H1 (cell line): ENCODE measurements around the gene ZNF646. TPM values are rescaled to one million over a fixed set of nuclear protein-coding genes. Genes with fewer than 3 reads are reported as not detected.
A peak's percentile ranks its signal among the peaks of the same experiment; 100 is the strongest.

ENCODE experiments used
- CTCF ChIA-PET: fragments of 300-600 bp; sonication (Branson Sonifier 250); formaldehyde crosslinking; loops from one replicate; lab custom pipeline; 2021; ENCODE audit not compliant: partially characterized antibody; lab: Charles Lee
- POLR2A ChIA-PET: fragments of 300-600 bp; sonication (Branson Sonifier 250); formaldehyde crosslinking; loops from one replicate; lab custom pipeline; 2021; ENCODE audit warnings: inconsistent platforms; ENCODE audit not compliant: partially characterized antibody; lab: Charles Lee
- DNase-seq, 2 experiments: peaks; one replicate each; pipeline versions ENCODE4 v3.0.0 to v3.0.0-alpha.2; 2010 to 2022; ENCODE audit warnings: low spot score in 2 of 2, low read depth in 1 of 2, mixed read lengths in 1 of 2
- FAIRE-seq: peaks from 2 replicates; lab custom pipeline; 2011; peaks lifted over from hg19 to GRCh38; lab: Jason Lieb, UNC
- H2AFZ ChIP-seq: 2 replicates; pipeline ENCODE4 v1.8.1; 2012; ENCODE audit warnings: low read length, inconsistent platforms
- H2AK5ac ChIP-seq: 2 replicates; pipeline ENCODE4 v1.6.1; 2013; ENCODE audit warnings: low read depth, low read length
- H2BK120ac ChIP-seq: replicated peaks from 2 replicates; pipeline ENCODE3; 2013; ENCODE audit warnings: low read depth, low read length, inconsistent platforms
- H2BK12ac ChIP-seq: 2 replicates; pipeline ENCODE4 v1.6.1; 2013; ENCODE audit warnings: low read depth, low read length
- H2BK15ac ChIP-seq: 2 replicates; pipeline ENCODE4 v1.6.1; 2013; ENCODE audit warnings: low read length
- H2BK20ac ChIP-seq: 2 replicates; pipeline ENCODE4 v1.6.1; 2013; ENCODE audit warnings: low read length
- H2BK5ac ChIP-seq: 2 replicates; pipeline ENCODE4 v1.6.1; 2013; ENCODE audit warnings: low read depth, low read length
- H3K14ac ChIP-seq: 2 replicates; pipeline ENCODE4 v1.6.1; 2013; ENCODE audit warnings: inconsistent platforms; ENCODE audit not compliant: insufficient read length
- H3K18ac ChIP-seq: 2 replicates; pipeline ENCODE4 v1.6.1; 2013; ENCODE audit warnings: low read length; ENCODE audit errors: extremely low read depth
- H3K23ac ChIP-seq: 2 replicates; pipeline ENCODE4 v1.6.1; 2013; ENCODE audit warnings: inconsistent platforms; ENCODE audit not compliant: insufficient read length
- H3K23me2 ChIP-seq: 2 replicates; pipeline ENCODE4 v1.6.1; 2013; ENCODE audit warnings: low read depth, low read length
- H3K27ac ChIP-seq: 2 replicates; pipeline ENCODE4 v1.6.1; 2011; ENCODE audit warnings: low read depth, low read length, inconsistent platforms
- H3K27me3 ChIP-seq, 4 experiments: replicated peaks in 1 of 4; 1 replicate in 1 of 4; 2 replicates in 3 of 4; pipeline versions ENCODE4 v1.6.1 to v1.8.1; 2011 to 2013; ENCODE audit warnings: low read length in 3 of 4, mild to moderate bottlenecking in 3 of 4, inconsistent platforms in 2 of 4, mixed read lengths in 2 of 4, moderate library complexity in 1 of 4; ENCODE audit not compliant: control insufficient read depth in 3 of 4, insufficient read depth in 3 of 4; ENCODE audit errors: extremely low read depth in 1 of 4
- H3K36me3 ChIP-seq, 4 experiments: 2 replicates each; pipeline versions ENCODE4 v1.6.1 to v1.8.1; 2011 to 2013; ENCODE audit warnings: mild to moderate bottlenecking in 4 of 4, low read length in 3 of 4, moderate library complexity in 2 of 4, control low read depth in 1 of 4, inconsistent platforms in 1 of 4; ENCODE audit not compliant: insufficient read depth in 4 of 4, control insufficient read depth in 2 of 4
- H3K4ac ChIP-seq: replicated peaks from 2 replicates; pipeline ENCODE3; 2013; ENCODE audit warnings: low read length, low read depth, mixed read lengths, inconsistent platforms; ENCODE audit not compliant: insufficient read length
- H3K4me1 ChIP-seq, 4 experiments: replicated peaks in 1 of 4; 1 replicate in 1 of 4; 2 replicates in 3 of 4; pipeline versions ENCODE4 v1.6.1 to v1.8.1; 2011 to 2013; ENCODE audit warnings: low read length in 3 of 4, inconsistent platforms in 2 of 4, mixed read lengths in 1 of 4; ENCODE audit not compliant: insufficient read depth in 4 of 4, control insufficient read depth in 3 of 4
- H3K4me2 ChIP-seq, 2 experiments: 2 replicates each; pipeline versions ENCODE4 v1.6.1 to v1.8.1; 2011 to 2013; ENCODE audit warnings: low read depth in 2 of 2, low read length in 2 of 2, control low read depth in 1 of 2, inconsistent platforms in 1 of 2, mild to moderate bottlenecking in 1 of 2; ENCODE audit not compliant: insufficient read depth in 1 of 2
- H3K4me3 ChIP-seq, 4 experiments: fragments of 200-600, 300-600 bp in 1 of 4; sonication (generic), shearing (Covaris generic), sonication (Bioruptor Twin) in 1 of 4; 2 replicates each; pipeline versions ENCODE4 v1.5.1 to v1.8.1; 2011 to 2016; ENCODE audit warnings: low read length in 4 of 4, low read depth in 3 of 4, control low read depth in 2 of 4, inconsistent platforms in 2 of 4, mild to moderate bottlenecking in 2 of 4, mixed read lengths in 1 of 4, moderate library complexity in 1 of 4; ENCODE audit not compliant: insufficient read depth in 2 of 4; ENCODE audit errors: extremely low read depth in 1 of 4
- H3K56ac ChIP-seq: replicated peaks from 2 replicates; pipeline ENCODE3; 2013; ENCODE audit warnings: low read depth, mild to moderate bottlenecking, mixed read lengths, low read length, inconsistent platforms; ENCODE audit not compliant: insufficient read length
- H3K79me1 ChIP-seq: 2 replicates; pipeline ENCODE4 v1.6.1; 2013; ENCODE audit warnings: low read depth, low read length, control low read depth
- H3K79me2 ChIP-seq, 2 experiments: 2 replicates each; pipeline versions ENCODE4 v1.6.1 to v1.8.1; 2012 to 2013; ENCODE audit warnings: low read length in 2 of 2, mild to moderate bottlenecking in 2 of 2, inconsistent platforms in 1 of 2; ENCODE audit not compliant: insufficient read depth in 2 of 2, control insufficient read depth in 1 of 2
- H3K9ac ChIP-seq, 4 experiments: replicated peaks in 1 of 4; 1 replicate in 1 of 4; 2 replicates in 3 of 4; pipeline versions ENCODE4 v1.6.1 to v1.8.1; 2011 to 2013; ENCODE audit warnings: low read depth in 3 of 4, low read length in 3 of 4, control low read depth in 2 of 4, mild to moderate bottlenecking in 2 of 4, moderate library complexity in 2 of 4, inconsistent platforms in 1 of 4; ENCODE audit errors: extremely low read depth in 1 of 4
- H3K9me3 ChIP-seq, 2 experiments: 2 replicates each; pipeline versions ENCODE4 v1.6.1 to v1.8.1; 2012 to 2013; ENCODE audit warnings: mild to moderate bottlenecking in 2 of 2, moderate library complexity in 2 of 2, control low read depth in 1 of 2, inconsistent platforms in 1 of 2, low read depth in 1 of 2, low read length in 1 of 2, mixed read lengths in 1 of 2; ENCODE audit not compliant: insufficient read depth in 2 of 2
- H4K20me1 ChIP-seq, 2 experiments: replicated peaks in 1 of 2; 2 replicates each; pipeline versions ENCODE3 to v1.8.1; 2011 to 2013; ENCODE audit warnings: inconsistent platforms in 2 of 2, low read length in 2 of 2, mild to moderate bottlenecking in 1 of 2; ENCODE audit not compliant: insufficient read depth in 2 of 2, control insufficient read depth in 1 of 2
- H4K5ac ChIP-seq: 2 replicates; pipeline ENCODE4 v1.6.1; 2013; ENCODE audit warnings: low read length, low read depth, mixed read lengths, inconsistent platforms; ENCODE audit not compliant: insufficient read length
- H4K8ac ChIP-seq: 2 replicates; pipeline ENCODE4 v1.8.0; 2013; ENCODE audit warnings: mild to moderate bottlenecking, moderate library complexity, low read length, inconsistent platforms; ENCODE audit not compliant: insufficient read depth; ENCODE audit errors: extremely low read depth
- H4K91ac ChIP-seq: replicated peaks from 2 replicates; pipeline ENCODE3; 2013; ENCODE audit warnings: low read length, mixed read lengths, inconsistent platforms; ENCODE audit not compliant: insufficient read length
- ASH2L ChIP-seq: fragments of 200-600, 300-600 bp; sonication (generic); IDR thresholded peaks from one replicate; pipeline ENCODE4 v1.7.1; 2017; ENCODE audit warnings: low read length
- BCL11A ChIP-seq, 2 experiments: IDR thresholded peaks; one replicate each; pipeline ENCODE4 v1.6.1; 2011; ENCODE audit warnings: low read depth in 2 of 2, low read length in 2 of 2, mild to moderate bottlenecking in 2 of 2
- CBX8 ChIP-seq: fragments of 300-800, 300-1000 bp; sonication (generic); IDR thresholded peaks from 2 replicates; pipeline ENCODE4 v1.7.1; 2016; ENCODE audit warnings: low read depth, low read length, borderline replicate concordance
- CHD1 ChIP-seq: IDR thresholded peaks from 2 replicates; pipeline ENCODE4 v1.6.1; 2012; ENCODE audit warnings: low read depth, low read length, improper control_type of control experiment
- EGR1 ChIP-seq: IDR thresholded peaks from 2 replicates; pipeline ENCODE4 v1.6.1; 2011; ENCODE audit warnings: low read depth, low read length, borderline replicate concordance
- EP300 ChIP-seq, 2 experiments: IDR thresholded peaks; 1 replicate in 1 of 2; 2 replicates in 1 of 2; pipeline ENCODE4 v1.6.1; 2011 to 2012; ENCODE audit warnings: low read depth in 2 of 2, low read length in 2 of 2, mild to moderate bottlenecking in 2 of 2, borderline replicate concordance in 1 of 2, inconsistent platforms in 1 of 2, moderate library complexity in 1 of 2
- RBBP5 ChIP-seq: IDR thresholded peaks from 2 replicates; pipeline ENCODE4 v1.7.1; 2012; ENCODE audit warnings: low read depth, mild to moderate bottlenecking, inconsistent platforms, low read length, moderate library complexity, borderline replicate concordance
- SP1 ChIP-seq: IDR thresholded peaks from 2 replicates; pipeline ENCODE4 v1.6.1; 2011; ENCODE audit warnings: low read depth, low read length
- WGBS, 2 experiments: shearing (Covaris generic) in 1 of 2; methylation state at CpG; one replicate each; pipeline versions ENCODE4 v1.1.6 to v1.1.7; 2013 to 2015; ENCODE audit warnings: low lambda C conversion rate in 2 of 2, mixed read lengths in 2 of 2, inconsistent platforms in 1 of 2, low coverage in 1 of 2, missing lambda C conversion rate in 1 of 2; ENCODE audit not compliant: insufficient replicate concordance in 2 of 2, insufficient coverage in 1 of 2, insufficient read length in 1 of 2; ENCODE audit errors: extremely low coverage in 1 of 2, missing lambda C conversion rate in 1 of 2; 5-methylcytosine and 5-hydroxymethylcytosine counted together
- polyA plus RNA-seq, 7 experiments: library from polyadenylated mRNA; depleted of rRNA in 3 of 7; stranded (reverse) in 5 of 7; unstranded in 2 of 7; fragments of >200 nt in 5 of 7; fragments of 200-250 nt in 2 of 7; gene quantifications; 1 replicate in 5 of 7; 2 replicates in 1 of 7; 4 replicates in 1 of 7; pipeline versions ENCODE4 v1.2.1 to v1.2.3, GENCODE V29; 2011 to 2013; ENCODE audit warnings: missing spikeins in 2 of 7, mixed read lengths in 2 of 7
- total RNA-seq: library from RNA; stranded (reverse); fragmentation: NEBNext Ultra II Directional; extraction: Animal tissue kit (Norgen Biotek cat#: 25700); gene quantifications from 2 replicates; pipeline ENCODE4 v1.2.1, GENCODE V29; 2021

ZNF646 gene
- total and polyA plus RNA-seq, 2 of the 8 experiments (the other 6 are each of a cell fraction or from before 2014, with no cell fraction given): 6.5 to 25.0 TPM

GRCh38 chr16:31084584-31085302 is 10.5 kb downstream of the ZNF646 start:
- DNase-seq: no peak
- H4K5ac ChIP-seq: no peak overlapping the region
- H2AFZ ChIP-seq: no peak overlapping the region
- TF ChIP-seq BCL11A (IDR thresholded peaks at IDR 0.05; ENCODE audit: low read depth in 2 of 2, low read length in 2 of 2): no peak
- no peak for TF ChIP-seq ASH2L
- TF ChIP-seq CBX8: no peak
- TF ChIP-seq RBBP5: no peak
- TF ChIP-seq SP1: no peak
- TF ChIP-seq EGR1: no peak
- no peak for TF ChIP-seq CHD1
- TF ChIP-seq EP300 (IDR thresholded peaks at IDR 0.05; ENCODE audit: borderline replicate concordance in 1 of 2, low read depth in 2 of 2, low read length in 2 of 2): no peak

More at GRCh38 chr16:31084584-31085302, 10.5 kb downstream of the ZNF646 start:
- peaks cover 0 to 4% of the 10 kb centered on the region in 2 experiments; a peak in 1 of 4 replicates for H3K79me2 ChIP-seq
- no peak overlapping the region for H3K18ac ChIP-seq
- no peak overlapping the region for H3K23ac ChIP-seq
- no peak overlapping the region for H3K14ac ChIP-seq
- H3K4me3 ChIP-seq: no peak overlapping the region
- peak overlapping the region; percentile 5 for H4K8ac ChIP-seq
- no peaks in the 10 kb centered on the region for H3K23me2 ChIP-seq
- CTCF ChIA-PET: interaction anchor here (0.6 to 1.7 kb wide), 4 partner anchors 8 to 132 kb away, joined by 3 to 4 read pairs (median 3); no protein-coding TSS in a partner anchor
- no peak overlapping the region for H3K4ac ChIP-seq
- H2BK120ac ChIP-seq: no peak overlapping the region
- H3K9me3 ChIP-seq: no peaks in the 10 kb centered on the region
- no peak overlapping the region for H4K91ac ChIP-seq
- H3K9ac ChIP-seq: no peak overlapping the region
- H2BK12ac ChIP-seq: no peak overlapping the region
- H3K4me2 ChIP-seq: no peak overlapping the region
- H2BK5ac ChIP-seq: no peak overlapping the region; the same call in 1 of the 2 replicates
- H3K56ac ChIP-seq: no peak overlapping the region
- 90% methylated on average over 13 of the region's 16 CpGs; no CpG with 5 or more reads in 1 of the 2 experiments for WGBS, 2 experiments
- peaks cover 0 to 20% (median 8%) of the 10 kb centered on the region in 4 experiments; a peak in 5 of 8 replicates for H3K36me3 ChIP-seq
- no peak overlapping the region for H2AK5ac ChIP-seq
- no peaks in the 10 kb centered on the region for H3K27me3 ChIP-seq
- no peak overlapping the region for H2BK15ac ChIP-seq
- peaks cover 14 to 21% of the 10 kb centered on the region in 2 experiments for H4K20me1 ChIP-seq
- H3K27ac ChIP-seq: no peak overlapping the region
- no peak overlapping the region for H2BK20ac ChIP-seq
- FAIRE-seq: no peak
- POLR2A ChIA-PET: interaction anchor here (0.8 to 4.7 kb wide), 12 partner anchors 8 to 100 kb away, joined by 3 to 34 read pairs (median 4); partner anchors contain the start of genes ZNF646 and ZNF668
- peaks cover 2% of the 10 kb centered on the region; the same call in 1 of the 2 replicates for H3K79me1 ChIP-seq
- H3K4me1 ChIP-seq: no peaks in the 10 kb centered on the region
